ENCODE data around the gene FGD5.

DNA sequence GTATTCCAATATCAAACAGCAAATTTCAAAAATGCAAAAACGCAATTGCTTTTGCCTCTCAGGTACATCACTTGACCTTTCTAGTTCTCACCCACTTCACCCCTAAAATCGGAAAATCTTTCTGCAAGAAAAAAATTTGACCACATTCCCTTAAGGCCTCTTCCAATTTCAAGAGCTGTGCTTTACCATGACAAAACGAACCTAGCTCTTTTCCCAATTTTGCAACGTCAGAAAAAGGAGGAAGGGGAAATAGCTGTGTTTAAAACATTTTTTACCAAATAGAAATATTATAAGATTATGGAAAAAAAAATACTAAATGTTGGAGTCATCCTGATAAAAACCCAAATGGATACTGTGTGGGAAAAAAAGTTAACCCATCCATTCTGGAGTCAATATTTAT lies 127.5 kb downstream of the FGD5 start:
- TF ChIP-seq, protein P1, sequence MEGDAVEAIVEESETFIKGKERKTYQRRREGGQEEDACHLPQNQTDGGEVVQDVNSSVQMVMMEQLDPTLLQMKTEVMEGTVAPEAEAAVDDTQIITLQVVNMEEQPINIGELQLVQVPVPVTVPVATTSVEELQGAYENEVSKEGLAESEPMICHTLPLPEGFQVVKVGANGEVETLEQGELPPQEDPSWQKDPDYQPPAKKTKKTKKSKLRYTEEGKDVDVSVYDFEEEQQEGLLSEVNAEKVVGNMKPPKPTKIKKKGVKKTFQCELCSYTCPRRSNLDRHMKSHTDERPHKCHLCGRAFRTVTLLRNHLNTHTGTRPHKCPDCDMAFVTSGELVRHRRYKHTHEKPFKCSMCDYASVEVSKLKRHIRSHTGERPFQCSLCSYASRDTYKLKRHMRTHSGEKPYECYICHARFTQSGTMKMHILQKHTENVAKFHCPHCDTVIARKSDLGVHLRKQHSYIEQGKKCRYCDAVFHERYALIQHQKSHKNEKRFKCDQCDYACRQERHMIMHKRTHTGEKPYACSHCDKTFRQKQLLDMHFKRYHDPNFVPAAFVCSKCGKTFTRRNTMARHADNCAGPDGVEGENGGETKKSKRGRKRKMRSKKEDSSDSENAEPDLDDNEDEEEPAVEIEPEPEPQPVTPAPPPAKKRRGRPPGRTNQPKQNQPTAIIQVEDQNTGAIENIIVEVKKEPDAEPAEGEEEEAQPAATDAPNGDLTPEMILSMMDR (IDR thresholded peaks at IDR 0.05; ENCODE audit: low read depth, low read length, poor library complexity, severe bottlenecking) = no peak
- TF ChIP-seq EZH2phosphoT487 (IDR thresholded peaks at IDR 0.05; ENCODE audit: borderline replicate concordance, low read length) = no peak
